GM12878 (cell line): ENCODE data around the gene AMTN. TPM values are rescaled to one million over a fixed set of nuclear protein-coding genes. Genes with fewer than 3 reads are reported as not detected.

Experiments
- ATAC-seq: fragments of 200-7000 bp; cut with Tn5 transposase; 3 replicates; pipeline ENCODE4 v1.9.1; 2020; ENCODE audit warnings: mild to moderate bottlenecking, moderate library complexity
- BruUV-seq: library from RNA; stranded (reverse); fragments of 400-500 nt; replicated peaks from 2 replicates; lab custom pipeline; 2021; lab: Mats Ljungman, UMichigan
- CTCF ChIA-PET: fragments of 300-600 bp; sonication (Branson Sonifier 250); formaldehyde crosslinking; extraction: SDS; loops from one replicate; lab custom pipeline; 2021; ENCODE audit warnings: inconsistent platforms; lab: Yijun Ruan, JAX
- POLR2A ChIA-PET: fragments of 350-600 bp; formaldehyde crosslinking; extraction: SDS; loops from one replicate; lab custom pipeline; 2021; ENCODE audit warnings: inconsistent platforms; lab: Charles Lee
- RAD21 ChIA-PET: fragments of 300-600 bp; sonication (Branson Sonifier 250); formaldehyde crosslinking; loops from one replicate; lab custom pipeline; 2023; ENCODE audit warnings: antibody characterized with exemption; ENCODE audit not compliant: unreplicated experiment; lab: Charles Lee
- SMC1A ChIA-PET: fragments of 300-600 bp; sonication (Branson Sonifier 250); formaldehyde crosslinking; loops from one replicate; lab custom pipeline; 2023; ENCODE audit not compliant: unreplicated experiment, uncharacterized antibody; lab: Charles Lee
- DNase-seq: peaks from one replicate; pipeline ENCODE4 v3.0.0-alpha.2; 2011; ENCODE audit warnings: low read depth, low spot score
- FAIRE-seq: peaks from 3 replicates; lab custom pipeline; 2011; peaks lifted over from hg19 to GRCh38; lab: Jason Lieb, UNC
- H2AFZ ChIP-seq: 2 replicates; pipeline ENCODE4 v1.6.0; 2011; ENCODE audit warnings: low read depth, low read length, control low read depth; ENCODE audit not compliant: control insufficient read depth
- H3K27ac ChIP-seq: 2 replicates; pipeline ENCODE4 v1.5.1; 2011; ENCODE audit warnings: control low read depth; ENCODE audit not compliant: control insufficient read depth, insufficient read depth
- H3K27me3 ChIP-seq, 2 experiments: replicated peaks in 1 of 2; 2 replicates each; pipeline versions ENCODE4 v1.6.0 to v1.6.1; 2011; ENCODE audit warnings: low read length in 1 of 2; ENCODE audit not compliant: control insufficient read depth in 2 of 2, insufficient read depth in 2 of 2
- H3K36me3 ChIP-seq, 2 experiments: 2 replicates each; pipeline ENCODE4 v1.5.1; 2011; ENCODE audit warnings: low read length in 1 of 2; ENCODE audit not compliant: control insufficient read depth in 2 of 2, insufficient read depth in 2 of 2
- H3K4me1 ChIP-seq: 2 replicates; pipeline ENCODE4 v1.6.1; 2011; ENCODE audit warnings: mild to moderate bottlenecking, low read length, moderate library complexity, mixed read lengths; ENCODE audit not compliant: control insufficient read depth, insufficient read depth
- H3K4me2 ChIP-seq: 2 replicates; pipeline ENCODE4 v1.6.0; 2011; ENCODE audit warnings: control low read depth; ENCODE audit not compliant: control insufficient read depth, insufficient read depth
- H3K4me3 ChIP-seq: fragments of 200-600 bp; sonication (generic); 2 replicates; pipeline ENCODE4 v1.5.1; 2016
- H3K79me2 ChIP-seq: 2 replicates; pipeline ENCODE4 v1.6.0; 2011; ENCODE audit warnings: low read length; ENCODE audit not compliant: control insufficient read depth, insufficient read depth
- H3K9ac ChIP-seq: 2 replicates; pipeline ENCODE4 v1.8.0; 2011; ENCODE audit warnings: low read length, control low read depth, mixed read lengths; ENCODE audit not compliant: control insufficient read depth, insufficient read depth
- H3K9me3 ChIP-seq: replicated peaks from 3 replicates; pipeline ENCODE4 v1.5.1; 2011; ENCODE audit warnings: mild to moderate bottlenecking, low read length; ENCODE audit not compliant: control insufficient read depth, insufficient read depth
- H4K20me1 ChIP-seq: 2 replicates; pipeline ENCODE4 v1.6.0; 2011; ENCODE audit not compliant: control insufficient read depth, insufficient read depth
- BHLHE40 ChIP-seq, 2 experiments: fragments of 450-650 bp in 1 of 2; IDR thresholded peaks; 2 replicates each; pipeline ENCODE4 v1.6.1; 2011 to 2017; ENCODE audit warnings: low read depth in 2 of 2, borderline replicate concordance in 1 of 2, improper control_type of control experiment in 1 of 2, low read length in 1 of 2, mild to moderate bottlenecking in 1 of 2
- CBX3 ChIP-seq: fragments of 200-600 bp; sonication (generic); IDR thresholded peaks from 2 replicates; pipeline ENCODE4 v1.6.1; 2016; ENCODE audit warnings: low read depth, borderline replicate concordance
- FOXK2 ChIP-seq: fragments of 450-650 bp; IDR thresholded peaks from 2 replicates; pipeline ENCODE4 v1.6.1; 2017; ENCODE audit warnings: mild to moderate bottlenecking, moderate library complexity
- IRF3 ChIP-seq: fragments of 450-650 bp; IDR thresholded peaks from 2 replicates; pipeline ENCODE4 v1.6.1; 2014; ENCODE audit warnings: mild to moderate bottlenecking
- MAX ChIP-seq: IDR thresholded peaks from 2 replicates; pipeline ENCODE4 v1.6.1; 2012; ENCODE audit warnings: low read depth, low read length, improper control_type of control experiment
- RBBP5 ChIP-seq: fragments of 200-600 bp; sonication (generic); conservative IDR thresholded peaks from 2 replicates; pipeline ENCODE4 v1.6.1; 2016
- WGBS: methylation state at CpG from one replicate; pipeline ENCODE4 v1.1.6; 2016; ENCODE audit warnings: low lambda C conversion rate; ENCODE audit not compliant: insufficient replicate concordance, insufficient coverage; ENCODE audit errors: missing lambda C conversion rate; 5-methylcytosine and 5-hydroxymethylcytosine counted together
- in situ Hi-C: fragments of 300-500 bp; cut with MboI; formaldehyde crosslinking; loops from 9 replicates; pipeline ENCODE4 v1.14.3; 2018; ENCODE audit warnings: mixed read lengths
- intact Hi-C: fragments of 100-400 bp; cut with micrococcal nuclease; formaldehyde crosslinking; loops from one replicate; pipeline ENCODE4 v1.14.2; 2022; ENCODE audit not compliant: unreplicated experiment
- polyA plus RNA-seq, 11 experiments: library from polyadenylated mRNA; depleted of rRNA in 4 of 11; unstranded in 6 of 11; stranded (reverse) in 5 of 11; fragments of >200 nt; fragmentation: Nextera tagmentation in 4 of 11; fragmentation: Illumina TruSeq in 1 of 11; extraction: Ambion mirVana in 4 of 11; extraction: Trizol in 1 of 11; gene quantifications; 1 replicate in 1 of 11; 2 replicates in 10 of 11; pipeline versions ENCODE4 v1.2.1 to v1.2.3, GENCODE V29; 2011 to 2016; ENCODE audit warnings: inconsistent platforms in 2 of 11, missing spikeins in 2 of 11, low read depth in 1 of 11
- total RNA-seq, 4 experiments: library from RNA; depleted of rRNA in 3 of 4; stranded (reverse); fragments of >200 nt in 3 of 4; fragmentation: Illumina TruSeq in 1 of 4; extraction: Trizol in 1 of 4; gene quantifications; 2 replicates each; pipeline versions ENCODE4 v1.2.1 to v1.2.3, GENCODE V29; 2013 to 2021
- TF ChIP-seq, protein P1 (sequence below): IDR thresholded peaks from 2 replicates; pipeline ENCODE4 v1.6.1; 2011; ENCODE audit warnings: borderline replicate concordance, low read depth, mild to moderate bottlenecking, moderate library complexity, low read length; ENCODE audit not compliant: insufficient read depth, poor library complexity, severe bottlenecking

The AMTN gene
- total and polyA plus RNA-seq, 10 of the 15 experiments (the other 5 are each of a cell fraction or from before 2014, with no cell fraction given), result not detected

GRCh38 chr4:70488748-70489147 is 29.6 kb upstream of the AMTN start:
- H3K4me2 ChIP-seq, result no peak overlapping the region
- BruUV-seq, result no TSS peak
- H3K36me3 ChIP-seq, result no peaks in the 10 kb centered on the region
- no peak overlapping the region for H3K9ac ChIP-seq
- no peak overlapping the region for H2AFZ ChIP-seq
- no peak for TF ChIP-seq MAX
- TF ChIP-seq FOXK2, result no peak
- no peak for TF ChIP-seq CBX3
- TF ChIP-seq, protein P1, sequence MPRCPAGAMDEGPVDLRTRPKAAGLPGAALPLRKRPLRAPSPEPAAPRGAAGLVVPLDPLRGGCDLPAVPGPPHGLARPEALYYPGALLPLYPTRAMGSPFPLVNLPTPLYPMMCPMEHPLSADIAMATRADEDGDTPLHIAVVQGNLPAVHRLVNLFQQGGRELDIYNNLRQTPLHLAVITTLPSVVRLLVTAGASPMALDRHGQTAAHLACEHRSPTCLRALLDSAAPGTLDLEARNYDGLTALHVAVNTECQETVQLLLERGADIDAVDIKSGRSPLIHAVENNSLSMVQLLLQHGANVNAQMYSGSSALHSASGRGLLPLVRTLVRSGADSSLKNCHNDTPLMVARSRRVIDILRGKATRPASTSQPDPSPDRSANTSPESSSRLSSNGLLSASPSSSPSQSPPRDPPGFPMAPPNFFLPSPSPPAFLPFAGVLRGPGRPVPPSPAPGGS, result no peak
- no peak for TF ChIP-seq RBBP5
- no peak for TF ChIP-seq BHLHE40 (IDR thresholded peaks at IDR 0.05; ENCODE audit: borderline replicate concordance in 1 of 2, low read depth in 2 of 2, low read length in 1 of 2)
- TF ChIP-seq IRF3, result no peak
- H4K20me1 ChIP-seq, result no peaks in the 10 kb centered on the region
- ChIA-PET SMC1A (no interaction called here), CTCF (no interaction called here), POLR2A (no interaction called here), RAD21 (no interaction called here)
- no peak for DNase-seq
- WGBS, result 17% methylated on average over 3 of the region's 3 CpGs
- no peaks in the 10 kb centered on the region; a peak in 1 of 4 replicates for H3K27me3 ChIP-seq
- H3K9me3 ChIP-seq, result no peaks in the 10 kb centered on the region
- H3K4me3 ChIP-seq, result no peak overlapping the region
- ATAC-seq, result no peak
- H3K27ac ChIP-seq, result no peak overlapping the region
- in situ Hi-C loops, result no loop called here
- no peak for FAIRE-seq
- H3K79me2 ChIP-seq, result no peaks in the 10 kb centered on the region
- intact Hi-C loops, result no loop called here
- H3K4me1 ChIP-seq, result no peaks in the 10 kb centered on the region
